Tibial artery (tissue), 4 donors: ENCODE data around the gene FRMD4A.
"Not testable (repeated sequence)": the region's sequence is repeated elsewhere in the genome, so short reads cannot be mapped to it uniquely, and the experiment has no call there.

Source experiments
- DNase-seq, 2 donors: peaks; one replicate each; pipeline ENCODE4 v3.0.0-alpha.2; 2019
- H3K27ac ChIP-seq, 2 donors: fragments of 200-600 bp; sonication (generic) in 1 of 2; 1 replicate in 1 of 2; 2 replicates in 1 of 2; pipeline ENCODE4 v1.5.1; 2018 to 2019; ENCODE audit warnings: mild to moderate bottlenecking in 1 of 2
- H3K27me3 ChIP-seq, 2 donors: fragments of 200-600 bp; sonication (generic) in 1 of 2; one replicate each; pipeline versions ENCODE4 v1.5.1 to v1.6.0; 2016 to 2019
- H3K36me3 ChIP-seq, 3 donors: fragments of 200-600 bp; sonication (generic) in 2 of 3; one replicate each; pipeline ENCODE4 v1.5.1; 2016 to 2019; ENCODE audit warnings: mild to moderate bottlenecking in 2 of 3
- H3K4me1 ChIP-seq, 4 donors: fragments of 200-600 bp; sonication (generic) in 2 of 4; 1 replicate in 3 of 4; 2 replicates in 1 of 4; pipeline ENCODE4 v1.5.1; 2016 to 2019
- H3K4me3 ChIP-seq, 2 donors: fragments of 200-600 bp; sonication (generic) in 1 of 2; 1 replicate in 1 of 2; 2 replicates in 1 of 2; pipeline ENCODE4 v1.5.1; 2018 to 2019; ENCODE audit warnings: mild to moderate bottlenecking in 2 of 2
- H3K9me3 ChIP-seq, 3 donors: fragments of 200-600 bp; sonication (generic) in 1 of 3; one replicate each; pipeline ENCODE4 v1.5.1; 2016 to 2019
- intact Hi-C: fragments of 100-400 bp; cut with DNase I; formaldehyde crosslinking; loops from one replicate; pipeline ENCODE4 v1.15.0; 2023; ENCODE audit warnings: low total_unique reads
- TF ChIP-seq, protein P1 (sequence below), 2 experiments: fragments of 200-600 bp in 1 of 2; fragments of 450-650 bp in 1 of 2; IDR thresholded peaks; one replicate each; pipeline ENCODE4 v1.5.1; 2017 to 2019; ENCODE audit warnings: antibody characterized with exemption in 2 of 2, mild to moderate bottlenecking in 1 of 2, moderate library complexity in 1 of 2

FRMD4A gene

DNA sequence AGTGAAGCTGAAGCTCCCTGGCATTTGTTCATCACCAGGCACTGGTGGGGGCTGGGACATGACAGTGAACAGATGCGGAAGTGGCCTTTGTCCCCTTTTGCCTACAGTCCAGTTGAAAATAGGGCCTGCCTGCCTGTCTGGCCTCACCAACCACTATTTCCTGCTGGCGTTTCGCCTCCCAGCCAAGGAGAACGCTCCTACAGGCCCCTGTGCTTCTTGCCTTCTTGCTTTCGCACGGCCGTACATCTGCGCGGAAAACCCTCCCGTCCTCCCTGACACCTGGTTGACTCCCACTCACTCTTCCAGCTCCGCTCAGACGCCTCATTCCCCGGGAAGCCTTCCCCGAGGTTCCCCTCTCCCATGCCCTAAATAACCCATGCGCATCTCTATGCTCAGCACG, 426.7 kb downstream of the FRMD4A start:
- TF ChIP-seq, protein P1, sequence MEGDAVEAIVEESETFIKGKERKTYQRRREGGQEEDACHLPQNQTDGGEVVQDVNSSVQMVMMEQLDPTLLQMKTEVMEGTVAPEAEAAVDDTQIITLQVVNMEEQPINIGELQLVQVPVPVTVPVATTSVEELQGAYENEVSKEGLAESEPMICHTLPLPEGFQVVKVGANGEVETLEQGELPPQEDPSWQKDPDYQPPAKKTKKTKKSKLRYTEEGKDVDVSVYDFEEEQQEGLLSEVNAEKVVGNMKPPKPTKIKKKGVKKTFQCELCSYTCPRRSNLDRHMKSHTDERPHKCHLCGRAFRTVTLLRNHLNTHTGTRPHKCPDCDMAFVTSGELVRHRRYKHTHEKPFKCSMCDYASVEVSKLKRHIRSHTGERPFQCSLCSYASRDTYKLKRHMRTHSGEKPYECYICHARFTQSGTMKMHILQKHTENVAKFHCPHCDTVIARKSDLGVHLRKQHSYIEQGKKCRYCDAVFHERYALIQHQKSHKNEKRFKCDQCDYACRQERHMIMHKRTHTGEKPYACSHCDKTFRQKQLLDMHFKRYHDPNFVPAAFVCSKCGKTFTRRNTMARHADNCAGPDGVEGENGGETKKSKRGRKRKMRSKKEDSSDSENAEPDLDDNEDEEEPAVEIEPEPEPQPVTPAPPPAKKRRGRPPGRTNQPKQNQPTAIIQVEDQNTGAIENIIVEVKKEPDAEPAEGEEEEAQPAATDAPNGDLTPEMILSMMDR (IDR thresholded peaks at IDR 0.05): no peak
- Histone ChIP-seq H3K36me3 (no peaks in the 10 kb centered on the region), H3K27me3 (no peaks in the 10 kb centered on the region), H3K4me1 (no peaks in the 10 kb centered on the region), H3K4me3 (no peak overlapping the region), H3K9me3 (no peaks in the 10 kb centered on the region), H3K27ac (no peak overlapping the region)
- intact Hi-C loops: no loop called here
- peak in 1 of 2 donors; percentile 66 for DNase-seq

DNA sequence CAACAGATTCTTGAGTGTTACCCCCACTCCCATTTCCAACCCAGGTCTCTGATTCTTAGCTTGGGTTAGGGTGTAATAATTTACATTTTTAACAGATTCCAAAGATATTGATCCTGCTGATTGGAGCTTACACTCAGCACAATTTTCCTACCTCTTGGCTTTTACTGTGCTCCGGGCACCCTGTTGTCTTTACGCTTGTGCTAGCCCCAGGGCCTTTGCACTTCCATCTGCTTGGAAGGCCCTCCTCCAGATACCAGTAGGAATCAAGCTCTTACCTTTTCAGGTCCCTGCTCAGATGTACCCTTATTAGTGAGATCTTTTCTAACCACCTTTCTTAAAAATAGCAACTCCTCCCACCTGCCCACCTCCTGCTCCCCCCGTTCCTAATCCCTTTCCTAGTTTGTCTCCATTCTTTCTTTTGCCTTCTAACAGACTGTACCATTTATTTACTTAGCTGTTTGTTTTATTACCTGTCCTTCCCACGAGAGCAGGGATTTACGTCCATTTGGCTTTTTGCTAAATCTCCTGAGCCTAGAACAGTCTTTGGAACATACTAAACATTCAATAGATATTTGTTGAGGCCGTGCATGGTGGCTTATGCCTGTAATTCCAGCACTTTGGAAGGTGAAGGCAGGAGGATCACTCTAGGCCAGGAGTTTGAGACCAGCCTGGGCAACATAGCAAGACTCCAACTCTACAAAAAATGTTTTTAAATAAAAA, 427.7 kb downstream of the FRMD4A start:
- Histone ChIP-seq H3K27ac (no peak overlapping the region), H3K4me3 (no peak overlapping the region), H3K27me3 (no peaks in the 10 kb centered on the region), H3K4me1 (no peaks in the 10 kb centered on the region), H3K36me3 (no peaks in the 10 kb centered on the region), H3K9me3 (no peaks in the 10 kb centered on the region)
- no peak for DNase-seq
- TF ChIP-seq, protein P1 (IDR thresholded peaks at IDR 0.05): no peak
- intact Hi-C loops: no loop called here

DNA sequence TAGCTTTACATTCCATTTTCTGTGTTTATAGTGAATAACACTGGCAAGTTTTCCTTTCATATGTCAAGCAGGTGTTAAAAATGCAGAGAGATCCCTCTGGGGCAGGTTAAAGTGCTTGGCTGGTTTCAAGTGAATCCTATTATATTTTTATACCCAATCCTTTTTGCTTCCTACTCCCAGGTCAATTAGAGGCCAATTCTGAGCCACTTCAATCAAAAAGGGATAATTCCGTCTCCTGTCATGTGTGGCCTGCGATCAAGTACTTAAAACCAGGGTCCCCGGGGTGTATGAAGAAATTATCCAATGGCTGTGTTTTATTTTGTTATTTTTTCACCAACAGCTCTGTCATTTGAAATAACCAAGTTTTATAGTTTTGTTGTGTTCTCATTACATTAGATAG, 430.8 kb downstream of the FRMD4A start:
- TF ChIP-seq, protein P1 (IDR thresholded peaks at IDR 0.05): no peak
- intact Hi-C loops: no loop called here
- Histone ChIP-seq H3K27ac (no peak overlapping the region), H3K4me1 (no peaks in the 10 kb centered on the region), H3K36me3 (no peaks in the 10 kb centered on the region), H3K27me3 (no peaks in the 10 kb centered on the region), H3K9me3 (no peaks in the 10 kb centered on the region), H3K4me3 (no peak overlapping the region)
- no peak for DNase-seq

DNA sequence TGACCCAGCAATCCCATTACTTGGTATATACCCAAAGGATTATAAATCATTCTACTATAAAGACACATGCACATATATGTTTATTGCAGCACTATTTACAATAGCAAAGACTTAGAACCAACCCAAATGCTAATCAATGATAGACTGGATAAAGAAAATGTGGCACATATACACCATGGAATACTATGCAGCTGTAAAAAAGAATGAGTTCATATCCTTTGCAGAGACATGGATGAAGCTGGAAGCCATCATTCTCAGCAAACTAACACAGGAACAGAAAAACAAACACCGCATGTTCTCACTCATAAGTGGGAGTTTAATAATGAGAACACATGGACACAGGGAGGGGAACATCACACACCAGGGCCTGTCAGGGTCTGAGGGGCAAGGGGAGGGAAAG, 434.6 kb downstream of the FRMD4A start:
- H3K27ac ChIP-seq, H3K9me3 ChIP-seq, intact Hi-C loops, H3K4me3 ChIP-seq, H3K36me3 ChIP-seq, H3K27me3 ChIP-seq, DNase-seq: not testable (repeated sequence)
- H3K4me1 ChIP-seq: peaks cover 0 to 12% (median 6%) of the 10 kb centered on the region in 4 donors

DNA sequence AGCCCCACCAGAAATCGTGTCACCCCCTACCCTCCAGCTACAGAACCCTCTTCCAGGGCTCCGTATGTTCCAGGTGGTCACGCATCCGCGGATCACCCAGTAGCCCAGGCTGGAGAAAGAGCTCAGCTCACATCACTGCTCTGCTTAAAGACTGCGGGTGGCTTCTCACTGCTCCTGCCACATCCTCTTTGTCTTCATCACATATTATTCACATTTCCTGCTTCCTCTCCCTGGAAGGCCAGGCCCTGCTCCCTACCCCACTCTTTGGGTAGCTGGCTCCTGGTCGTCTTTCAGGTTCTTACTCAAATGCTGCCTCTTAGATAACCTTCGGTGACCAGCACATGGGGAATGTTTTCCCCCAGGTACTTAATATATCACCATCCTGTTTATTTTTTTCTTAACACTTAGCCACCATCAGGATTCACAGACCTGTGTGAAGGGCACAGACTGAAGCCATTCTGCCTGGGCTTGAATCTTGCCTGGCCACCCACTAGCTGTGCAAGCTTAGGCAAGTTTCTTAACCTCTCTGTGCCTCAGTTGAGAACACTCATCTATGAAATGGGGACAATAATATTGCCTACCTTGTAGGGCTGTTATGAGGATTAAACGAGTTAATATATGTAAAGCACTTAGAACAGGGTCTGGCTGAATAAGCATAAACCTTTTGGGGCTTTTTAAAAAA, 436.2 kb downstream of the FRMD4A start:
- Histone ChIP-seq H3K9me3 (no peaks in the 10 kb centered on the region), H3K27me3 (no peaks in the 10 kb centered on the region), H3K36me3 (no peaks in the 10 kb centered on the region), H3K4me1 (peaks cover 0 to 19% (median 9%) of the 10 kb centered on the region in 4 donors), H3K27ac (no peak overlapping the region), H3K4me3 (no peak overlapping the region)
- intact Hi-C loops: no loop called here
- DNase-seq: no peak
- TF ChIP-seq, protein P1 (IDR thresholded peaks at IDR 0.05): no peak

DNA sequence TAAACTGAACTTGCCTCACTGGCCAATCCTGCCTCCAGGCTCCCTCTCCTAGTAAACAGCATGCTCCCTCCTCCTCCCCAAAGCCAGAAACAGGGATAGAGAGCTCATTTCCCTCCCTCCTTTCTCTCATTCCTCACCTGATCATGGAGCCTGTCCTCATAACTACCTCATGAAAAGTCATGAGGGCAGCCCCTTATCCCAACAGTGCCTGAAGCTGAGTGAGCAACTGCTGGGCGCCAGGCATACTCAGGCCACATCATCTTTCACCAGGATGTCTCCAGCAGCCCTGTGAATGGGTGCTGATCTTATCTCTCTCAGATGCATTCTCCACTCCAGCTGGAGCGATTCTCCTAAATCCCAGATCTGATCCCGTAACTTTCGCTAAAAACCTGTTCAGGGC, 436.8 kb downstream of the FRMD4A start:
- H3K9me3 ChIP-seq: no peaks in the 10 kb centered on the region
- no peak overlapping the region for H3K4me3 ChIP-seq
- TF ChIP-seq, protein P1 (IDR thresholded peaks at IDR 0.05): no peak
- no peaks in the 10 kb centered on the region for H3K36me3 ChIP-seq
- intact Hi-C loops: no loop called here
- no peak overlapping the region for H3K27ac ChIP-seq
- peaks cover 0 to 25% (median 14%) of the 10 kb centered on the region in 4 donors for H3K4me1 ChIP-seq
- DNase-seq: no peak
- H3K27me3 ChIP-seq: no peaks in the 10 kb centered on the region
